SK-N-MC (cell line): ENCODE data around the gene RIMBP2.

ENCODE experiments used
- EZH2 ChIP-seq: fragments of 200-600 bp; sonication (generic); IDR thresholded peaks from one replicate; pipeline ENCODE4 v1.6.1; 2017; ENCODE audit warnings: antibody characterized with exemption
- POLR2AphosphoS5 ChIP-seq: IDR thresholded peaks from 2 replicates; pipeline ENCODE4 v1.6.1; 2012; ENCODE audit warnings: mild to moderate bottlenecking, low read depth, low read length, borderline replicate concordance

GRCh38 chr12:130418251-130418650 is 297.8 kb downstream of the RIMBP2 start:
- TF ChIP-seq EZH2 (no peak), POLR2AphosphoS5 (no peak)
